Measurements from ENCODE around the gene TTLL8.

TTLL8 gene

GRCh38 chr22:50044485-50045118, 13.5 kb downstream of the TTLL8 start:
- ATAC-seq, result peak; percentile 85
- peaks cover 49% of the 10 kb centered on the region for H3K27me3 Mint-ChIP-seq
- H3K4me3 Mint-ChIP-seq, result peak overlapping the region; percentile 49 to 57

GRCh38 chr22:50041361-50042065, 16.6 kb downstream of the TTLL8 start:
- Mint-ChIP-seq H3K27ac (peak overlapping the region in 1 of 2 donors; percentile 63), H3K27me3 (peaks cover 49% of the 10 kb centered on the region), H3K4me1 (peaks cover 15% of the 10 kb centered on the region), H3K4me3 (no peak overlapping the region), H3K9me3 (peaks cover 0 to 7% of the 10 kb centered on the region in 2 donors)
- no peak for DNase-seq
- ATAC-seq, result no peak

More at GRCh38 chr22:50044485-50045118, 13.5 kb downstream of the TTLL8 start:
- DNase-seq, result peak in 1 of 2 donors; percentile 49
- no peaks in the 10 kb centered on the region for H3K9me3 Mint-ChIP-seq
- H3K27ac Mint-ChIP-seq, result no peak overlapping the region
- peaks cover 15% of the 10 kb centered on the region for H3K4me1 Mint-ChIP-seq

- no peak overlapping the region for H3K27ac Mint-ChIP-seq
- H3K27me3 Mint-ChIP-seq, result peaks cover 49% of the 10 kb centered on the region
- H3K4me3 Mint-ChIP-seq, result no peak overlapping the region
- ATAC-seq, result no peak
- no peak for DNase-seq
- H3K4me1 Mint-ChIP-seq, result peaks cover 15% of the 10 kb centered on the region
- peaks cover 0 to 7% of the 10 kb centered on the region in 2 donors for H3K9me3 Mint-ChIP-seq
These were observed 17.4 kb downstream of the TTLL8 start for GRCh38 chr22:50040717-50041116.

- Mint-ChIP-seq H3K27me3 (peaks cover 47% of the 10 kb centered on the region), H3K9me3 (peaks cover 0 to 7% of the 10 kb centered on the region in 2 donors), H3K4me3 (no peak overlapping the region), H3K4me1 (peaks cover 15% of the 10 kb centered on the region), H3K27ac (no peak overlapping the region)
- ATAC-seq (no peak), DNase-seq (no peak)
These were observed 18.2 kb downstream of the TTLL8 start for GRCh38 chr22:50039669-50040443.

GRCh38 chr22:50035976-50036724, 21.9 kb downstream of the TTLL8 start:
- ATAC-seq (no peak), DNase-seq (no peak)
- no peak overlapping the region for H3K4me3 Mint-ChIP-seq
- no peak overlapping the region for H3K27ac Mint-ChIP-seq
- H3K27me3 Mint-ChIP-seq, result peaks cover 46% of the 10 kb centered on the region
- H3K9me3 Mint-ChIP-seq, result peaks cover 0 to 7% of the 10 kb centered on the region in 2 donors
- H3K4me1 Mint-ChIP-seq, result peaks cover 14% of the 10 kb centered on the region

- ATAC-seq, result no peak
- Mint-ChIP-seq H3K9me3 (peaks cover 0 to 7% of the 10 kb centered on the region in 2 donors), H3K4me3 (peak overlapping the region in 1 of 2 donors; percentile 45), H3K27me3 (peaks cover 49% of the 10 kb centered on the region), H3K4me1 (peaks cover 22% of the 10 kb centered on the region), H3K27ac (peak overlapping the region in 1 of 2 donors; percentile 12)
- no peak for DNase-seq
These were observed 22.8 kb downstream of the TTLL8 start for GRCh38 chr22:50035131-50035881.

GRCh38 chr22:50034126-50035081, 23.7 kb downstream of the TTLL8 start:
- H3K4me1 Mint-ChIP-seq, result peaks cover 27% of the 10 kb centered on the region
- H3K4me3 Mint-ChIP-seq, result peak overlapping the region in 1 of 2 donors; percentile 45
- peaks cover 0 to 5% of the 10 kb centered on the region in 2 donors for H3K9me3 Mint-ChIP-seq
- peak overlapping the region in 1 of 2 donors; percentile 12 for H3K27ac Mint-ChIP-seq
- ATAC-seq (no peak), DNase-seq (no peak)
- H3K27me3 Mint-ChIP-seq, result peaks cover 54% of the 10 kb centered on the region

- H3K4me3 Mint-ChIP-seq, result no peak overlapping the region
- ATAC-seq (no peak), DNase-seq (no peak)
- H3K9me3 Mint-ChIP-seq, result no peaks in the 10 kb centered on the region
- peaks cover 36% of the 10 kb centered on the region for H3K4me1 Mint-ChIP-seq
- no peak overlapping the region for H3K27ac Mint-ChIP-seq
- H3K27me3 Mint-ChIP-seq, result peaks cover 62% of the 10 kb centered on the region
These were observed 25.0 kb downstream of the TTLL8 start for GRCh38 chr22:50032941-50033601.

GRCh38 chr22:50032109-50032871, 25.8 kb downstream of the TTLL8 start:
- Mint-ChIP-seq H3K4me3 (no peak overlapping the region), H3K27ac (no peak overlapping the region), H3K4me1 (peaks cover 43% of the 10 kb centered on the region), H3K9me3 (no peaks in the 10 kb centered on the region), H3K27me3 (peaks cover 69% of the 10 kb centered on the region)
- no peak for ATAC-seq
- no peak for DNase-seq

GRCh38 chr22:50031189-50032091, 26.7 kb downstream of the TTLL8 start:
- DNase-seq (no peak), ATAC-seq (no peak)
- Mint-ChIP-seq H3K27ac (peak overlapping the region in 1 of 2 donors; percentile 42), H3K4me3 (no peak overlapping the region), H3K9me3 (no peaks in the 10 kb centered on the region), H3K27me3 (peaks cover 69% of the 10 kb centered on the region), H3K4me1 (peaks cover 44% of the 10 kb centered on the region)

- DNase-seq (peak; percentile 84 to 92), ATAC-seq (peak; percentile 97)
- Mint-ChIP-seq H3K4me3 (peak overlapping the region; percentile 11 to 19), H3K27ac (peak overlapping the region in 1 of 2 donors; percentile 42), H3K27me3 (peaks cover 69% of the 10 kb centered on the region), H3K4me1 (peaks cover 44% of the 10 kb centered on the region), H3K9me3 (no peaks in the 10 kb centered on the region)
These were observed 27.6 kb downstream of the TTLL8 start for GRCh38 chr22:50030297-50031188.

All from stimulated activated naive CD8-positive, alpha-beta T cell treated with anti-CD3 and anti-CD28 coated beads, Interleukin-15, amount 100 ng/mL, for 72 hours (primary cell).